Measurements from ENCODE around the gene NKTR. TPM values are rescaled to one million over a fixed set of nuclear protein-coding genes. Genes with fewer than 3 reads are reported as not detected.

The NKTR gene
- total RNA-seq, 1 experiment from 2014 or later = 89.3 TPM

Other genes starting within 250 kb of the NKTR start
- not detected in 3 replicates for gene LYZL4, start 190.1 kb upstream of the NKTR start, total RNA-seq (2021)
- gene VIPR1, start 98.0 kb upstream of the NKTR start, total RNA-seq (2021) = 7.1 to 9.4 TPM (median 7.2 TPM) in 3 replicates
- gene SEC22C, start 18.7 kb upstream of the NKTR start, total RNA-seq (2021) = 35.2 to 37.0 TPM (median 37.0 TPM) in 3 replicates
- gene SS18L2, start 9.8 kb upstream of the NKTR start, total RNA-seq (2021) = 52.9 to 65.0 TPM (median 62.6 TPM) in 3 replicates
- gene ZBTB47, start 53.0 kb downstream of the NKTR start, total RNA-seq (2021) = 5.2 to 5.9 TPM (median 5.6 TPM) in 3 replicates
- not detected in 3 replicates for gene KLHL40, start 84.9 kb downstream of the NKTR start, total RNA-seq (2021)
- 0.21 to 0.92 TPM (median 0.60 TPM) in 3 replicates for gene HHATL, start 102.1 kb downstream of the NKTR start, total RNA-seq (2021)
- 0.79 TPM in 1 of 3 replicates, not detected in the others for gene CCDC13, start 172.6 kb downstream of the NKTR start, total RNA-seq (2021)
- 74.6 to 80.7 TPM (median 76.2 TPM) in 3 replicates for gene HIGD1A, start 203.8 kb downstream of the NKTR start, total RNA-seq (2021)
- 0.28 to 0.41 TPM (median 0.39 TPM) in 3 replicates for gene ACKR2, start 208.8 kb downstream of the NKTR start, total RNA-seq (2021)